HCT116 (cell line): ENCODE measurements around the gene WWOX. TPM values are rescaled to one million over a fixed set of nuclear protein-coding genes. Genes with fewer than 3 reads are reported as not detected.
A peak's percentile ranks its signal among the peaks of the same experiment; 100 is the strongest.

Experiments used
- ATAC-seq: fragments of 200-7000 bp; cut with Tn5 transposase; 2 replicates; pipeline ENCODE4 v1.9.1; 2020; ENCODE audit warnings: mild to moderate bottlenecking, moderate library complexity
- BruUV-seq: library from RNA; stranded (reverse); fragments of 400-500 nt; replicated peaks from 2 replicates; lab custom pipeline; 2021; lab: Mats Ljungman, UMichigan
- CTCF ChIA-PET: fragments of 300-600 bp; sonication (Branson Sonifier 250); formaldehyde crosslinking; loops from one replicate; lab custom pipeline; 2021; ENCODE audit warnings: antibody characterized with exemption; lab: Charles Lee
- POLR2A ChIA-PET: fragments of 300-600, 350-600 bp; sonication (Branson Sonifier 250); formaldehyde crosslinking; loops from one replicate; lab custom pipeline; 2021; ENCODE audit warnings: antibody characterized with exemption; lab: Charles Lee
- RAD21 ChIA-PET, 2 experiments: fragments of 300-600 bp; sonication (Branson Sonifier 250); formaldehyde crosslinking; loops; one replicate each; lab custom pipeline; 2023; ENCODE audit warnings: low total read pairs in 2 of 2; ENCODE audit not compliant: uncharacterized antibody in 2 of 2, unreplicated experiment in 2 of 2, low non-redundant PET in 1 of 2; lab: Charles Lee
- DNase-seq: peaks from one replicate; pipeline ENCODE4 v3.0.0-alpha.2; 2010; ENCODE audit warnings: low read depth, low spot score
- H2AFZ ChIP-seq: fragments of 200-600 bp; shearing (Covaris generic), sonication (generic); 2 replicates; pipeline ENCODE4 v1.6.1; 2017; ENCODE audit warnings: low read depth, mixed run types, mixed read lengths, antibody characterized with exemption, low read length; ENCODE audit not compliant: poor library complexity, severe bottlenecking
- H3K27ac ChIP-seq: 2 replicates; pipeline ENCODE4 v1.5.1; 2012; ENCODE audit warnings: low read depth, low read length
- H3K27me3 ChIP-seq: fragments of 200-600 bp; sonication (generic); 2 replicates; pipeline ENCODE4 v1.6.1; 2016; ENCODE audit warnings: mixed run types, low read length, mixed read lengths; ENCODE audit not compliant: insufficient read depth
- H3K36me3 ChIP-seq, 2 experiments: fragments of 200-500 bp in 1 of 2; fragments of 200-600 bp in 1 of 2; sonication (Bioruptor generic) in 1 of 2; sonication (generic) in 1 of 2; 2 replicates each; pipeline versions ENCODE4 v1.5.1 to v1.6.1; 2014 to 2016; ENCODE audit warnings: low read length in 2 of 2, inconsistent platforms in 1 of 2, mixed read lengths in 1 of 2, mixed run types in 1 of 2; ENCODE audit not compliant: insufficient read depth in 2 of 2, control insufficient read depth in 1 of 2
- H3K4me1 ChIP-seq, 2 experiments: fragments of 200-600 bp in 1 of 2; sonication (generic) in 1 of 2; 2 replicates each; pipeline versions ENCODE4 v1.5.1 to v1.6.1; 2012 to 2017; ENCODE audit warnings: low read length in 2 of 2, inconsistent platforms in 1 of 2, mild to moderate bottlenecking in 1 of 2, mixed read lengths in 1 of 2, mixed run types in 1 of 2, moderate library complexity in 1 of 2; ENCODE audit not compliant: insufficient read depth in 2 of 2, control insufficient read depth in 1 of 2
- H3K4me2 ChIP-seq: fragments of 200-600 bp; sonication (generic); 2 replicates; pipeline ENCODE4 v1.6.1; 2017; ENCODE audit warnings: mixed run types, low read length, mixed read lengths
- H3K4me3 ChIP-seq, 2 experiments: fragments of 200-600 bp in 1 of 2; sonication (generic) in 1 of 2; replicated peaks in 1 of 2; 2 replicates each; pipeline ENCODE4 v1.5.1; 2011 to 2016; ENCODE audit warnings: low read length in 2 of 2, control low read depth in 1 of 2, low read depth in 1 of 2, mild to moderate bottlenecking in 1 of 2, mixed read lengths in 1 of 2, mixed run types in 1 of 2
- H3K79me2 ChIP-seq: fragments of 200-600 bp; sonication (generic); 2 replicates; pipeline ENCODE4 v1.6.1; 2017; ENCODE audit warnings: mild to moderate bottlenecking, mixed run types, low read length, moderate library complexity, mixed read lengths; ENCODE audit not compliant: insufficient read depth
- H3K9ac ChIP-seq: fragments of 200-600 bp; sonication (generic); 2 replicates; pipeline ENCODE4 v1.6.1; 2016; ENCODE audit warnings: low read length, mixed read lengths
- H3K9me2 ChIP-seq: fragments of 200-600 bp; sonication (generic), shearing (Covaris generic); 2 replicates; pipeline ENCODE4 v1.6.1; 2017; ENCODE audit warnings: mixed run types, mild to moderate bottlenecking, moderate library complexity; ENCODE audit not compliant: insufficient read depth
- H3K9me3 ChIP-seq, 2 experiments: fragments of 200-500 bp in 1 of 2; fragments of 200-600 bp in 1 of 2; sonication (Bioruptor generic) in 1 of 2; sonication (generic) in 1 of 2; 2 replicates each; pipeline ENCODE4 v1.6.1; 2014 to 2017; ENCODE audit warnings: low read length in 2 of 2, mixed read lengths in 2 of 2, inconsistent platforms in 1 of 2, low read depth in 1 of 2, mild to moderate bottlenecking in 1 of 2, mixed run types in 1 of 2, moderate library complexity in 1 of 2; ENCODE audit not compliant: control insufficient read depth in 1 of 2, insufficient read depth in 1 of 2
- H4K20me1 ChIP-seq: fragments of 200-600 bp; sonication (generic), shearing (Covaris generic); 2 replicates; pipeline ENCODE4 v1.6.1; 2017; ENCODE audit warnings: mixed run types, mild to moderate bottlenecking, moderate library complexity; ENCODE audit not compliant: insufficient read depth
- CBX3 ChIP-seq: IDR thresholded peaks from 2 replicates; pipeline ENCODE4 v1.6.1; 2012; ENCODE audit warnings: low read depth
- CEBPB ChIP-seq: IDR thresholded peaks from 2 replicates; pipeline ENCODE4 v1.6.1; 2012; ENCODE audit warnings: low read depth
- RAD21 ChIP-seq: IDR thresholded peaks from 2 replicates; pipeline ENCODE4 v1.6.1; 2012; ENCODE audit warnings: low read depth, mild to moderate bottlenecking
- ZFX ChIP-seq: fragments of 450-650 bp; IDR thresholded peaks from 2 replicates; pipeline ENCODE4 v1.6.1; 2017
- intact Hi-C: fragments of 100-400 bp; cut with micrococcal nuclease; formaldehyde crosslinking; loops from 2 replicates; pipeline ENCODE4 v1.10.0; 2022
- total RNA-seq: library from RNA; stranded (reverse); gene quantifications from one replicate; pipeline ENCODE4 v1.2.1, GENCODE V29; 2021; ENCODE audit not compliant: unreplicated experiment
- TF ChIP-seq, protein P1 (sequence below): IDR thresholded peaks from 2 replicates; pipeline ENCODE4 v1.6.1; 2011; ENCODE audit warnings: mild to moderate bottlenecking, low read length, moderate library complexity; ENCODE audit not compliant: insufficient replicate concordance; ENCODE audit errors: extremely low read depth

Gene WWOX
- total RNA-seq, 1 experiment from 2014 or later = 13.7 TPM

DNA sequence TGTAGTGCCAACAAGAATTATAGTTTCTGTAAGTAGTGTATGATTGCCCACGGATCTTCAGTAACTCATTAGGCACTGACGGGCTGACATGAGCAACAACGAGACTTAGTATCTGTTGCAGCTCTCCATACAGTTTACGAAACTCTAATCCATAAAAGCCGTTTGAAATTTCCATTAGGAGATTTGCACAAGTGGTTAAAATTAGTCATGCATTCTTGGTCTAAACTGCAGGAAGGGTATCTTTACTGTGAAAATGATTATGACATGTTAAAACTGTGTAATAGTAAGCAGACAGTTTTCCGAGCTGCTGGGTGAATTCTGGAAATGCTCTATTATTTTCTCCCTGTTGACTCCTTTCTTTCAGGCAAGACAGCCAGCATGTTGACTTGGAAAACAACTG, 605.0 kb downstream of the WWOX start:
- H3K4me2 ChIP-seq = no peak overlapping the region
- BruUV-seq = no TSS peak
- TF ChIP-seq ZFX = no peak
- no peak for TF ChIP-seq CBX3
- TF ChIP-seq, protein P1, sequence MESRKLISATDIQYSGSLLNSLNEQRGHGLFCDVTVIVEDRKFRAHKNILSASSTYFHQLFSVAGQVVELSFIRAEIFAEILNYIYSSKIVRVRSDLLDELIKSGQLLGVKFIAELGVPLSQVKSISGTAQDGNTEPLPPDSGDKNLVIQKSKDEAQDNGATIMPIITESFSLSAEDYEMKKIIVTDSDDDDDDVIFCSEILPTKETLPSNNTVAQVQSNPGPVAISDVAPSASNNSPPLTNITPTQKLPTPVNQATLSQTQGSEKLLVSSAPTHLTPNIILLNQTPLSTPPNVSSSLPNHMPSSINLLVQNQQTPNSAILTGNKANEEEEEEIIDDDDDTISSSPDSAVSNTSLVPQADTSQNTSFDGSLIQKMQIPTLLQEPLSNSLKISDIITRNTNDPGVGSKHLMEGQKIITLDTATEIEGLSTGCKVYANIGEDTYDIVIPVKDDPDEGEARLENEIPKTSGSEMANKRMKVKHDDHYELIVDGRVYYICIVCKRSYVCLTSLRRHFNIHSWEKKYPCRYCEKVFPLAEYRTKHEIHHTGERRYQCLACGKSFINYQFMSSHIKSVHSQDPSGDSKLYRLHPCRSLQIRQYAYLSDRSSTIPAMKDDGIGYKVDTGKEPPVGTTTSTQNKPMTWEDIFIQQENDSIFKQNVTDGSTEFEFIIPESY = no peak
- TF ChIP-seq, all 23 proteins: peak for 0
- no peaks in the 10 kb centered on the region for H4K20me1 ChIP-seq
- no peak overlapping the region for H3K27ac ChIP-seq
- H3K4me3 ChIP-seq = no peak overlapping the region
- no peak overlapping the region for H3K9ac ChIP-seq
- H3K4me1 ChIP-seq = no peaks in the 10 kb centered on the region
- DNase-seq (no peak), ATAC-seq (no peak)
- H3K36me3 ChIP-seq = no peaks in the 10 kb centered on the region
- no peak overlapping the region for H2AFZ ChIP-seq
- H3K79me2 ChIP-seq = no peaks in the 10 kb centered on the region
- H3K27me3 ChIP-seq = no peaks in the 10 kb centered on the region
- ChIA-PET CTCF (no interaction called here), POLR2A (no interaction called here), RAD21 (no interaction called here)
- H3K9me3 ChIP-seq = no peaks in the 10 kb centered on the region
- H3K9me2 ChIP-seq = no peaks in the 10 kb centered on the region
- intact Hi-C loops = no loop called here

DNA sequence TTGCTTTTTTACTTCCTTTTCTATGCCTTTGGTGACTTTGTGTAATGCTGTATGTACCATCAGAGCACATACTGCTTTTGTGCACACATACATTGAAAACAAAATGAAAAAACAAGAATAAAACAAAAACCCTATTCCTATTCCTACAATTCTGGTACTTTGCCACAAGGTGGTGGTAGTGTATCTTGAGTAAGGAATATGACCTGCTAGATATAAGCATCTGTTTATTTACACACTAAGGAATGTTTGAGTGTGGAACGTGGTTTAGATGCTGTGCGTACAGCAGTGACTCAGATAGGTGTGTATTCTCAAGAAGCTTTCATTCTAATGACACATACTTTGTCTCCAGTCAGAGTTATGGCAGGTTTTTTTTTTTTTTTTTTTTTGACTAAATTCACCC, 606.2 kb downstream of the WWOX start:
- intact Hi-C loops = no loop called here
- ATAC-seq (no peak), DNase-seq (no peak)
- Histone ChIP-seq H3K9me3 (no peaks in the 10 kb centered on the region), H3K79me2 (no peaks in the 10 kb centered on the region), H3K27me3 (no peaks in the 10 kb centered on the region), H3K4me1 (no peaks in the 10 kb centered on the region), H3K9ac (no peak overlapping the region), H3K9me2 (no peaks in the 10 kb centered on the region), H2AFZ (no peak overlapping the region), H3K27ac (no peak overlapping the region), H3K36me3 (no peaks in the 10 kb centered on the region), H3K4me3 (no peak overlapping the region), H4K20me1 (no peaks in the 10 kb centered on the region), H3K4me2 (no peak overlapping the region)
- RAD21 ChIA-PET = no interaction called here
- CTCF ChIA-PET = interaction anchor here (0.7 kb wide), 1 partner anchor 1156 kb away, joined by 3 read pairs; no protein-coding TSS in a partner anchor
- TF ChIP-seq CEBPB = no peak
- TF ChIP-seq RAD21 = 0 out of 2 replicates have a peak, but pooled peaks have one; percentile 7
- BruUV-seq = no TSS peak
- POLR2A ChIA-PET = no interaction called here
